Stimulated activated memory B cell treated with anti-CD40 and anti-IgM and Interleukin-4, amounts not matched to agents 10 μg/mL and 1 μg/mL and 100 μg/mL, for 72 hours (primary cell): Measurements from ENCODE around the gene PROM2.

Source experiments
- ATAC-seq: fragments of 150-1000 bp; cut with Tn5 transposase; 2 replicates; pipeline ENCODE4 v1.10.0; 2021
- H3K27ac Mint-ChIP-seq: one replicate; pipeline ENCODE4 v1.8.0; 2022; ENCODE audit warnings: mild to moderate bottlenecking, mixed read lengths
- H3K27me3 Mint-ChIP-seq: one replicate; pipeline ENCODE4 v1.8.0; 2022; ENCODE audit warnings: mixed read lengths
- H3K36me3 Mint-ChIP-seq: one replicate; pipeline ENCODE4 v1.8.0; 2022; ENCODE audit warnings: mixed read lengths
- H3K4me1 Mint-ChIP-seq: one replicate; pipeline ENCODE4 v1.8.0; 2022; ENCODE audit warnings: mixed read lengths
- H3K4me3 Mint-ChIP-seq: one replicate; pipeline ENCODE4 v1.8.0; 2022; ENCODE audit warnings: mild to moderate bottlenecking, moderate library complexity, mixed read lengths
- H3K9me3 Mint-ChIP-seq: one replicate; pipeline ENCODE4 v1.8.0; 2022; ENCODE audit warnings: mixed read lengths

PROM2 gene

GRCh38 chr2:95316466-95317122 is 42.3 kb downstream of the PROM2 start:
- Mint-ChIP-seq H3K36me3 (no peaks in the 10 kb centered on the region), H3K4me1 (no peaks in the 10 kb centered on the region), H3K27ac (no peak overlapping the region), H3K9me3 (no peaks in the 10 kb centered on the region), H3K27me3 (peaks cover 52% of the 10 kb centered on the region), H3K4me3 (no peak overlapping the region)
- ATAC-seq: no peak

GRCh38 chr2:95317123-95317500 is 42.9 kb downstream of the PROM2 start:
- H3K4me1 Mint-ChIP-seq: no peaks in the 10 kb centered on the region
- H3K27ac Mint-ChIP-seq: no peak overlapping the region
- no peak for ATAC-seq
- H3K4me3 Mint-ChIP-seq: no peak overlapping the region
- no peaks in the 10 kb centered on the region for H3K36me3 Mint-ChIP-seq
- H3K27me3 Mint-ChIP-seq: peaks cover 52% of the 10 kb centered on the region
- H3K9me3 Mint-ChIP-seq: no peaks in the 10 kb centered on the region

- peaks cover 49% of the 10 kb centered on the region for H3K27me3 Mint-ChIP-seq
- no peak overlapping the region for H3K4me3 Mint-ChIP-seq
- no peaks in the 10 kb centered on the region for H3K9me3 Mint-ChIP-seq
- peak; percentile 8 for ATAC-seq
- no peaks in the 10 kb centered on the region for H3K4me1 Mint-ChIP-seq
- H3K27ac Mint-ChIP-seq: no peak overlapping the region
- no peaks in the 10 kb centered on the region for H3K36me3 Mint-ChIP-seq
Measured at GRCh38 chr2:95317665-95318425, 43.6 kb downstream of the PROM2 start.

- Mint-ChIP-seq H3K9me3 (no peaks in the 10 kb centered on the region), H3K4me3 (no peak overlapping the region), H3K4me1 (no peaks in the 10 kb centered on the region), H3K27ac (no peak overlapping the region), H3K27me3 (peaks cover 41% of the 10 kb centered on the region), H3K36me3 (no peaks in the 10 kb centered on the region)
- no peak for ATAC-seq
Measured at GRCh38 chr2:95318431-95319220, 44.4 kb downstream of the PROM2 start.

GRCh38 chr2:95319481-95320343 is 45.5 kb downstream of the PROM2 start:
- H3K27ac Mint-ChIP-seq: no peak overlapping the region

GRCh38 chr2:95320344-95320712 is 46.1 kb downstream of the PROM2 start:
- H3K36me3 Mint-ChIP-seq: no peaks in the 10 kb centered on the region
- H3K27ac Mint-ChIP-seq: no peak overlapping the region
- ATAC-seq: no peak
- H3K9me3 Mint-ChIP-seq: no peaks in the 10 kb centered on the region
- H3K4me1 Mint-ChIP-seq: no peaks in the 10 kb centered on the region
- peaks cover 29% of the 10 kb centered on the region for H3K27me3 Mint-ChIP-seq
- no peak overlapping the region for H3K4me3 Mint-ChIP-seq

More at GRCh38 chr2:95319481-95320343, 45.5 kb downstream of the PROM2 start:
- no peak for ATAC-seq
- no peaks in the 10 kb centered on the region for H3K4me1 Mint-ChIP-seq
- H3K9me3 Mint-ChIP-seq: no peaks in the 10 kb centered on the region
- H3K36me3 Mint-ChIP-seq: no peaks in the 10 kb centered on the region
- H3K4me3 Mint-ChIP-seq: no peak overlapping the region
- H3K27me3 Mint-ChIP-seq: peaks cover 35% of the 10 kb centered on the region

- Mint-ChIP-seq H3K4me1 (no peaks in the 10 kb centered on the region), H3K4me3 (no peak overlapping the region), H3K27ac (no peak overlapping the region)
Measured at GRCh38 chr2:95320986-95321767, 46.9 kb downstream of the PROM2 start.

GRCh38 chr2:95323347-95324155 is 49.3 kb downstream of the PROM2 start:
- no peak overlapping the region for H3K27ac Mint-ChIP-seq
- H3K36me3 Mint-ChIP-seq: no peaks in the 10 kb centered on the region
- ATAC-seq: no peak
- no peak overlapping the region for H3K4me3 Mint-ChIP-seq
- H3K4me1 Mint-ChIP-seq: no peaks in the 10 kb centered on the region
- peaks cover 2% of the 10 kb centered on the region for H3K27me3 Mint-ChIP-seq
- H3K9me3 Mint-ChIP-seq: peaks cover 8% of the 10 kb centered on the region

More at GRCh38 chr2:95320986-95321767, 46.9 kb downstream of the PROM2 start:
- H3K36me3 Mint-ChIP-seq: no peaks in the 10 kb centered on the region
- peaks cover 21% of the 10 kb centered on the region for H3K27me3 Mint-ChIP-seq
- no peak for ATAC-seq
- peaks cover 7% of the 10 kb centered on the region for H3K9me3 Mint-ChIP-seq

- Mint-ChIP-seq H3K9me3 (peaks cover 8% of the 10 kb centered on the region), H3K27me3 (no peaks in the 10 kb centered on the region), H3K4me3 (no peak overlapping the region), H3K36me3 (no peaks in the 10 kb centered on the region), H3K27ac (no peak overlapping the region), H3K4me1 (no peaks in the 10 kb centered on the region)
- no peak for ATAC-seq
Measured at GRCh38 chr2:95325026-95325425, 50.8 kb downstream of the PROM2 start.

- no peaks in the 10 kb centered on the region for H3K36me3 Mint-ChIP-seq
- H3K4me1 Mint-ChIP-seq: no peaks in the 10 kb centered on the region
- peaks cover 8% of the 10 kb centered on the region for H3K9me3 Mint-ChIP-seq
- H3K27me3 Mint-ChIP-seq: no peaks in the 10 kb centered on the region
- ATAC-seq: no peak
- no peak overlapping the region for H3K4me3 Mint-ChIP-seq
- H3K27ac Mint-ChIP-seq: no peak overlapping the region
Measured at GRCh38 chr2:95325590-95326432, 51.6 kb downstream of the PROM2 start.

GRCh38 chr2:95326433-95327140 is 52.3 kb downstream of the PROM2 start:
- H3K27ac Mint-ChIP-seq: no peak overlapping the region
- no peak for ATAC-seq
- no peaks in the 10 kb centered on the region for H3K27me3 Mint-ChIP-seq
- no peaks in the 10 kb centered on the region for H3K36me3 Mint-ChIP-seq
- H3K9me3 Mint-ChIP-seq: peaks cover 8% of the 10 kb centered on the region
- no peaks in the 10 kb centered on the region for H3K4me1 Mint-ChIP-seq
- no peak overlapping the region for H3K4me3 Mint-ChIP-seq

GRCh38 chr2:95327861-95328260 is 53.6 kb downstream of the PROM2 start:
- H3K4me1 Mint-ChIP-seq: no peaks in the 10 kb centered on the region
- ATAC-seq: no peak
- no peaks in the 10 kb centered on the region for H3K27me3 Mint-ChIP-seq
- H3K36me3 Mint-ChIP-seq: no peaks in the 10 kb centered on the region
- no peak overlapping the region for H3K4me3 Mint-ChIP-seq
- H3K27ac Mint-ChIP-seq: no peak overlapping the region
- H3K9me3 Mint-ChIP-seq: peaks cover 8% of the 10 kb centered on the region
